Mucosa of descending colon (tissue), 3 donors: ENCODE data around the gene DCLRE1C. TPM values are rescaled to one million over a fixed set of nuclear protein-coding genes. Genes with fewer than 3 reads are reported as not detected.
A peak's percentile ranks its signal among the peaks of the same experiment; 100 is the strongest.
"Not testable (repeated sequence)": the region's sequence is repeated elsewhere in the genome, so short reads cannot be mapped to it uniquely, and the experiment has no call there.

ENCODE experiments used
- ATAC-seq: fragments of 200-7000 bp; cut with Tn5 transposase; one replicate; pipeline ENCODE4 v1.9.1; 2020; ENCODE audit warnings: mild to moderate bottlenecking, moderate library complexity
- DNase-seq, 3 donors: peaks; one replicate each; pipeline ENCODE4 v3.0.0-alpha.2; 2020
- H3K36me3 ChIP-seq: fragments of 200-600 bp; one replicate; pipeline ENCODE4 v1.8.0; 2021; ENCODE audit warnings: low read depth, mild to moderate bottlenecking
- H3K4me1 ChIP-seq: fragments of 200-600 bp; one replicate; pipeline ENCODE4 v1.8.0; 2021; ENCODE audit warnings: low read depth, mild to moderate bottlenecking
- H3K4me3 ChIP-seq: fragments of 200-600 bp; one replicate; pipeline ENCODE4 v1.8.0; 2021; ENCODE audit warnings: mild to moderate bottlenecking
- H3K9me3 ChIP-seq: fragments of 200-600 bp; one replicate; pipeline ENCODE4 v1.8.0; 2021; ENCODE audit warnings: mild to moderate bottlenecking
- intact Hi-C, 2 donors: fragments of 100-400 bp; cut with DNase I in 1 of 2; cut with micrococcal nuclease in 1 of 2; formaldehyde crosslinking; loops; one replicate each; pipeline versions ENCODE4 v1.11.0 to v1.11.1; 2022; cut with DNase I, micrococcal nuclease
- long read RNA-seq, 2 donors: library from polyadenylated mRNA; unstranded; transcript quantifications; one replicate each; pipeline ENCODE4 v2.0.0, GENCODE V29; 2019 to 2021
- total RNA-seq, 3 donors: library from RNA; stranded (reverse); fragmentation: NEBNext Ultra II Directional in 2 of 3; extraction: Animal tissue kit (Norgen Biotek cat#: 25700) in 2 of 3; gene quantifications; one replicate each; pipeline versions ENCODE4 v1.2.1 to v1.2.4, GENCODE V29; 2021 to 2023
- TF ChIP-seq, protein P1 (sequence below): fragments of 200-600 bp; IDR thresholded peaks from one replicate; pipeline ENCODE4 v1.8.0; 2022; ENCODE audit warnings: antibody characterized with exemption, mild to moderate bottlenecking
- donor health status: DM: no; HTN: no; CAD: no; lungs with moderate emphysema.
- donor health status: DM: no; HTN: no; CAD: no.
- donor health status: DM: no; HTN: yes; CAD: no.

The DCLRE1C gene
- 10 to 100 TPM; 10.2 to 15.6 (median 12.4) TPM for total RNA-seq
- long read RNA-seq, donor 1, partial matches to known transcripts, result 1 of 9 reads
- long read RNA-seq, donor 1, other reads (novel, unspliced or antisense), result 4 of 9 reads
- long read RNA-seq, donor 2, partial matches to known transcripts, result 0 of 7 reads
- long read RNA-seq, donor 2, other reads (novel, unspliced or antisense), result 2 of 7 reads

- no peaks in the 10 kb centered on the region for H3K9me3 ChIP-seq
- TF ChIP-seq, protein P1, sequence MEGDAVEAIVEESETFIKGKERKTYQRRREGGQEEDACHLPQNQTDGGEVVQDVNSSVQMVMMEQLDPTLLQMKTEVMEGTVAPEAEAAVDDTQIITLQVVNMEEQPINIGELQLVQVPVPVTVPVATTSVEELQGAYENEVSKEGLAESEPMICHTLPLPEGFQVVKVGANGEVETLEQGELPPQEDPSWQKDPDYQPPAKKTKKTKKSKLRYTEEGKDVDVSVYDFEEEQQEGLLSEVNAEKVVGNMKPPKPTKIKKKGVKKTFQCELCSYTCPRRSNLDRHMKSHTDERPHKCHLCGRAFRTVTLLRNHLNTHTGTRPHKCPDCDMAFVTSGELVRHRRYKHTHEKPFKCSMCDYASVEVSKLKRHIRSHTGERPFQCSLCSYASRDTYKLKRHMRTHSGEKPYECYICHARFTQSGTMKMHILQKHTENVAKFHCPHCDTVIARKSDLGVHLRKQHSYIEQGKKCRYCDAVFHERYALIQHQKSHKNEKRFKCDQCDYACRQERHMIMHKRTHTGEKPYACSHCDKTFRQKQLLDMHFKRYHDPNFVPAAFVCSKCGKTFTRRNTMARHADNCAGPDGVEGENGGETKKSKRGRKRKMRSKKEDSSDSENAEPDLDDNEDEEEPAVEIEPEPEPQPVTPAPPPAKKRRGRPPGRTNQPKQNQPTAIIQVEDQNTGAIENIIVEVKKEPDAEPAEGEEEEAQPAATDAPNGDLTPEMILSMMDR, result no peak
- ATAC-seq, result peak; percentile 96
- H3K4me3 ChIP-seq, result peak within 1 kb of the TSS; percentile 33
- H3K36me3 ChIP-seq, result no peaks in the 10 kb centered on the region
- DNase-seq, result peak; percentile 94 to 97 (median 96)
- peaks cover 14% of the 10 kb centered on the region for H3K4me1 ChIP-seq
- intact Hi-C loops, result loop anchor here in 1 of 2 donors (10.0 kb wide), 1 partner anchor 151 kb away; no protein-coding TSS in a partner anchor
Observed at GRCh38 chr10:14954001-14954770, at the start of gene DCLRE1C. TSS of gene DCLRE1C (minus strand) at chr10:14954096. CDS start at chr10:14954010, 86 bp downstream.

DNA sequence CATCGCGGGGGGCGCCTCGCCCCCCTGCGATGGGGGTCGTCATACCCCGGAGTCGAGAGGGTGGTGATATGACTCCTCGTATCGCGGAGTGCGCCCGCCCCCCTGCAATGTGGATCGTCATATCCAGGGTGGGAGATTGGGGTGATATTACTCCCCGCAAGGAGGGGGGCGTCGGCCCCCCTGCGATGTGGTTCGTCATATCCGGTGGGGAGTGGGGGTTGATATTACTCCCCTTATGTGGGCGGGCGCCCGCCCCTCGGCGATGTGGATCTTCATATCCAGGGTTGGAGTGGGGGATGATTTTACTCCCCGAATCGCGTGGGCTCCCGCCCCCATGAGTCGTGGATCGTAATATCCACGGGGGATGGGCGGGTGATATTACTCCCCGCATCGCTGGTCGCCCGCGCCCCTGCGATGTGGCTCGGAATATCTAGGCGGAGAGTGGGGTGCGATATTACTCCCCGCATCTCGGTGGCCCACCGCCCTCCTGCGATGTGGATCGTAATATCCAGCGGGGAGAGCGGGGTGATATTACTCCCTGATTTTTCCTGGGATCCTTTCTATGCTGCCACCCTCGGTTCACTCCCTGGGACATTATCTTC lies 42.2 kb upstream of the DCLRE1C start:
- H3K9me3 ChIP-seq, result no peaks in the 10 kb centered on the region
- ATAC-seq (no peak), DNase-seq (no peak)
- TF ChIP-seq, protein P1, result no peak
- H3K36me3 ChIP-seq, result no peaks in the 10 kb centered on the region
- no peaks in the 10 kb centered on the region for H3K4me1 ChIP-seq
- no peak overlapping the region for H3K4me3 ChIP-seq
- intact Hi-C loops, result no loop called here

DNA sequence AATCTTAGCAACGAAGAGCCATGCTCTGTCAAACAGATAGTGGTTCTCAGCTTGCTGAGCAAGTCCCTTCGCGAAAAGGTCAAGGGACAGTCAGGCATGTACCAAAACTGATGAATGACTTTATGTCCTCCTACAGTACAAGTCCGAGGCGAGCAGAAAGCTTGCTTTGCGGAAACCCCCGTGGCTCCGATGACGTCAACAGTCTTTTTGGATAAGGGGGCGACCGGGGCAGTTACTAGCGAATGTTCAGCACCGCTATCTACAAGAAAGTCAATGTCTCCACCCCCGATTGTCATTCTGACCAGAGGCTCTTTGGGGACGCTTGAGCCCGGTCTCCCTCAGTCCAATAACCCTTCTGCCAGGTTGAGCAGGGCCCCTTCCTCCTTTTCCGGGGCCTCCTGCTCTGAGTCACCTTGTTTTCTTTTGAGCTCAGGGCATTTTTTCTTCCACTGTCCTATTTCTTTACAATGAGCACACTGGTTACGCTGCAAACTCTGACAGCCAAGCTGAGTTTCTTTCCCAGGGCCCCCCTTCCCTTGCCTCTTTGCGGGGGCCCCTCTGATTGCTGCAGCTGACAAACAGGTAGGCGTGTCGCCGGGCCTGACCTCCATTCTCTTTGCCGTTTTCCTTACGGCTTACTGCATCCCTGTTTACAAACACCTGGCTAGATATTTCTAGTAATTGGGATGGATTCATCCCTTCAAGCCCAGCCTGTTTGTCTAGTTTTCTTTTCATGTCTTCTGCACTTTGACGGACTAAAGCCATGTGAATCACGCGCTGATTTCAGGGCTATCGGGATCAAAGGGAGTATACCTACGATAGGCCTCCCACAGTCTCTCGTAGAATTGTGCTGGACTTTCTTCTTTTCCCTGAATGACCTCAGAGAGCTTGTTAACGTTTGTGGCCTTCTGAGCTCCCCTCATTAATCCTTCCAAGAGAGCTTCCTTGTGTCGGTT lies 39.9 kb upstream of the DCLRE1C start:
- intact Hi-C loops, DNase-seq: not testable (repeated sequence)

GRCh38 chr10:14992336-14992735 lies 38.4 kb upstream of the DCLRE1C start:
- H3K9me3 ChIP-seq, H3K36me3 ChIP-seq, intact Hi-C loops, H3K4me1 ChIP-seq, DNase-seq, H3K4me3 ChIP-seq, ATAC-seq: not testable (repeated sequence)

More for the DNA sequence above, 39.9 kb upstream of the DCLRE1C start:
- H3K4me1 ChIP-seq, H3K4me3 ChIP-seq, H3K36me3 ChIP-seq, H3K9me3 ChIP-seq, ATAC-seq: not testable (repeated sequence)

GRCh38 chr10:14991035-14991749 lies 37.3 kb upstream of the DCLRE1C start:
- H3K36me3 ChIP-seq, H3K4me3 ChIP-seq, H3K9me3 ChIP-seq, ATAC-seq, intact Hi-C loops, H3K4me1 ChIP-seq: not testable (repeated sequence)
- peak; percentile 54 to 58 (median 56) for DNase-seq

DNA sequence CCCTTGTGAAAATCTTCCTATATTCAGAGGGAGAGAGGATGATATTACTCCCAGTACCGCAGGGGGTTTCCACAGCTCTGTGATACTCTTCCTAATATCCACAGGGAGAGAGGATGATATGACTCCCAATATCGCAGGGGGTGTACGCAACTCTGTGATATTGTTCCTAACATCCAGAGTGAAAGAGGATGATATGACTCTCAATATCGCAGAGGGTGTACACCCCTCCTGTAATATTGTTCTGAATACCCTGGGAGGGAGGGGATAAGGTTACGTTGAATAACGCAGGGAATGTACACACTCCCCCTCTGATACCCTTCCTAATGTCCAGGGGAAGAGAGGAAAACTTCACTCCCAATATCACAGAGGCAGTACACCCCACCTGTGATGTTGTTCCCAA lies 35.7 kb upstream of the DCLRE1C start:
- H3K4me1 ChIP-seq, intact Hi-C loops, H3K4me3 ChIP-seq, H3K36me3 ChIP-seq, DNase-seq, H3K9me3 ChIP-seq, ATAC-seq: not testable (repeated sequence)

DNA sequence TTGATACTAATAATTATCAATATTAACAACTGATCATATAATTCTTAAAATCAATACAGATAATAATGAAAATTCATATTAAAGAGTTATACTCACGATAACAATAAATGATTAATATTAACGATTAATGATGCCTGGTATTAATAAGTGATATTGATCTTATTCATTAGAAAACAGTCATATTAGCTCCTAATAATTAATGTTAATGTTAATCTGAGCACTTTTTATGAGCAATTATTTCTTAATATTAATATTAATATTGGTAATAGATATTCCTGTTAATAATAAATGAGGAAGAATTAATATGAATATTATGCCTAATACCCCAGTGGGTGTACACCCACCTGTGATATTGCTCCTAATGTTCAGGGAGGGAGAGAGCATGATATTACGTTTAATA lies 28.8 kb upstream of the DCLRE1C start:
- H3K4me3 ChIP-seq, result no peak overlapping the region
- no peaks in the 10 kb centered on the region for H3K4me1 ChIP-seq
- H3K9me3 ChIP-seq, result no peaks in the 10 kb centered on the region
- DNase-seq (no peak), ATAC-seq (no peak)
- TF ChIP-seq, protein P1, result no peak
- H3K36me3 ChIP-seq, result no peaks in the 10 kb centered on the region
- intact Hi-C loops, result no loop called here
